Stimulated activated CD4-positive, alpha-beta T cell treated with anti-CD3 and anti-CD28 coated beads, Interleukin-2, amount 100 ng/mL, for 24 hours (primary cell): ENCODE data around the gene LRRC4.

ENCODE experiments used
- DNase-seq, 2 donors: peaks; one replicate each; pipeline ENCODE4 v3.0.0-alpha.2; 2020

Gene LRRC4

GRCh38 chr7:128057909-128058308 lies 26.7 kb upstream of the LRRC4 start:
- no peak for DNase-seq

- DNase-seq, result no peak
Observed at GRCh38 chr7:128056901-128057300, 25.7 kb upstream of the LRRC4 start.

GRCh38 chr7:128055637-128056036 lies 24.4 kb upstream of the LRRC4 start:
- DNase-seq, result no peak

GRCh38 chr7:128054511-128054910 lies 23.3 kb upstream of the LRRC4 start:
- no peak for DNase-seq

GRCh38 chr7:128053991-128054390 lies 22.8 kb upstream of the LRRC4 start:
- no peak for DNase-seq

GRCh38 chr7:128053023-128053422 lies 21.8 kb upstream of the LRRC4 start:
- no peak for DNase-seq

GRCh38 chr7:128052404-128052803 lies 21.2 kb upstream of the LRRC4 start:
- DNase-seq, result no peak

GRCh38 chr7:128045766-128046165 lies 14.5 kb upstream of the LRRC4 start:
- no peak for DNase-seq

GRCh38 chr7:128045158-128045557 lies 13.9 kb upstream of the LRRC4 start:
- no peak for DNase-seq

- no peak for DNase-seq
Observed at GRCh38 chr7:128044064-128044463, 12.8 kb upstream of the LRRC4 start.

GRCh38 chr7:128042012-128042411 lies 10.8 kb upstream of the LRRC4 start:
- DNase-seq, result no peak

GRCh38 chr7:128041203-128041602 lies 10.0 kb upstream of the LRRC4 start:
- DNase-seq, result no peak

- no peak for DNase-seq
Observed at GRCh38 chr7:128040205-128040604, 9.0 kb upstream of the LRRC4 start.

- no peak for DNase-seq
Observed at GRCh38 chr7:128039544-128039953, 8.3 kb upstream of the LRRC4 start.

GRCh38 chr7:128037880-128038619 lies 6.8 kb upstream of the LRRC4 start:
- no peak for DNase-seq

- DNase-seq, result no peak
Observed at GRCh38 chr7:128037081-128037480, 5.8 kb upstream of the LRRC4 start.

GRCh38 chr7:128036226-128036940 lies 5.1 kb upstream of the LRRC4 start:
- DNase-seq, result no peak

- no peak for DNase-seq
Observed at GRCh38 chr7:128035712-128036111, 4.5 kb upstream of the LRRC4 start.

GRCh38 chr7:128034825-128035224 lies 3.6 kb upstream of the LRRC4 start:
- DNase-seq, result no peak

GRCh38 chr7:128033246-128033645 lies 2.0 kb upstream of the LRRC4 start:
- no peak for DNase-seq

GRCh38 chr7:128032605-128033235 lies 1.5 kb upstream of the LRRC4 start:
- DNase-seq, result peak in 1 of 2 donors; percentile 29

- DNase-seq, result peak; percentile 58 to 62
Observed at GRCh38 chr7:128031901-128032604, 816 bp upstream of the LRRC4 start.

- DNase-seq, result no peak
Observed at GRCh38 chr7:128030263-128030653, 979 bp downstream of the LRRC4 start.
